Endometrial microvascular endothelial cells (primary cell): Measurements from ENCODE around the gene AREG. TPM values are rescaled to one million over a fixed set of nuclear protein-coding genes. Genes with fewer than 3 reads are reported as not detected.

ENCODE experiments used
- in situ Hi-C: cut with HindIII; loops from 2 replicates; pipeline ENCODE4 v1.10.0; 2017; ENCODE audit warnings: low sequenced_read_pairs, low pct_unique_long_range_greater_than_20kb; ENCODE audit errors: inconsistent ontology term
- total RNA-seq: library from RNA; depleted of rRNA; stranded (reverse); fragments of >200 nt; gene quantifications from one replicate; pipeline ENCODE4 v1.2.3, GENCODE V29; 2015; ENCODE audit errors: inconsistent ontology term

Gene AREG
- total RNA-seq, 1 donor from 2014 or later = 1.4 TPM

DNA sequence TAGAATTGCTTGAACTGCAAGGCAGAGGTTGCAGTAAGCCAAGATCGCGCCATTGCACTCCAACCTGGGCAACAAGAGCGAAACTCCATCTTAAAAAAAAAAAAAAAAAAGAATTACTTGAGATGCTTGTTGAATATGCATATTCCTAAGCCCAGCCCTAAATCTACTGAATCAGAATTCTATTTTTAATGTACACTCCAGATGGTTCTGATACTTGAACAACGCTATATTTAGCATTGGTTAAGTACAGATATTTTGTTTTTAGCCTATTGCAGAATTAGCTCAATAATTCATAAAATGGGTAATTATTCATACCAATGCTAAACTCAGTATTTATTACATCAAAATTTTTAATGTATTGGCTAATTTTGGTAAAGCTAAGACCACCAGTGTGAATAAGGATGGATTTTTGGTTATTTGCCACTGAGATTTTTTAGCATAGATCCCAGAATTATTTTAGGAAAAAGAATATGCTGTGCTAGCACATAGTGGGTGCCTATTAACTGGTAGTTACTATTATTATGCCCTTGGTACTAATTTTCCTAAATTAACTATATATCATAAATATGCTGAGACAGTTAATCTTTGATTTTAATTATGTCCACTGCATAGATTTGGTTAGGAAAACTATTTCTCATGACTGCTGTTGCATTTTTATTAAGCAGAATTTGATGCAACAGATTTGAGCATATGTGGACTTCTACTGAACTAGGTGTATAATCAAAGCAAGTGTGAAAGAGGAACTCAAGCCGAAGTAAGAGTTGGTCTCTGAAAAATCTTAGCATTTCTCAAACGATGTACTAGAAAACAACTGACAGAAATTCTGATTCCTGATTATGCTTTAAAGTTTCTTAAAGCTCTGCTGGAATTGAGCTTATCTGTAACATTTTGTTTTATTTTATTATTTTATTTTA lies 9.2 kb downstream of the AREG start:
- in situ Hi-C loops = no loop called here

DNA sequence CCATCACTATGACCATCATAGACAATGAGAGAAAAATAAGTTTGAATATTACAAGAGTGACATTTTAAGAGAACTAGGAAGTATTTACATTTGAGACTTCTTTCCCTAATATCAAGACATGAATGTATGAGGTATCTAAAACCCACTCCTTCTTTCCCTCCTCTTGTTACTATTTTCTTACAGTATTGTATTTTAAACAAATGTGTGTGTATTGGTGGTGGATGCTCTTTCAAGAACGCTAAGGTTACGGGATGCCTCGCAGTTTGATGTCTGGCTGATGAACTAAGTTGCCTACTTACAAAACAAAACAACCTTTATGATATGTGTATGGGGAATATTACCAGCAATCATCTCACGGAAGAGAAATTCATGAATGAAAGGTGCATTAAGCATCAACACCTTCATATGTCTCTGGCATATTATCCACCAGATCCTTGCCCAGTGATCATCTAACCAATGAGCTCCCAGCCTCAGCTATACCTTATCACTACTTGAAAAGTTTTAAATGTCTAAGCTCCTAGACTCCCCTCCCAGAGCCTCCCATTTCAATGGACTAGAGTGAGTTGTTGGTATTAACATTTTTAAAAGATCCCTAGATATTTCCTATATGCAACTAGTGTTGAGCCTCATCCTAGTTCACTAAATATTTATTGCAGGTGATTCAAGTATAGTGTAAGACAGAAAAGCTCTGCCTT lies 10.6 kb downstream of the AREG start:
- in situ Hi-C loops = no loop called here

DNA sequence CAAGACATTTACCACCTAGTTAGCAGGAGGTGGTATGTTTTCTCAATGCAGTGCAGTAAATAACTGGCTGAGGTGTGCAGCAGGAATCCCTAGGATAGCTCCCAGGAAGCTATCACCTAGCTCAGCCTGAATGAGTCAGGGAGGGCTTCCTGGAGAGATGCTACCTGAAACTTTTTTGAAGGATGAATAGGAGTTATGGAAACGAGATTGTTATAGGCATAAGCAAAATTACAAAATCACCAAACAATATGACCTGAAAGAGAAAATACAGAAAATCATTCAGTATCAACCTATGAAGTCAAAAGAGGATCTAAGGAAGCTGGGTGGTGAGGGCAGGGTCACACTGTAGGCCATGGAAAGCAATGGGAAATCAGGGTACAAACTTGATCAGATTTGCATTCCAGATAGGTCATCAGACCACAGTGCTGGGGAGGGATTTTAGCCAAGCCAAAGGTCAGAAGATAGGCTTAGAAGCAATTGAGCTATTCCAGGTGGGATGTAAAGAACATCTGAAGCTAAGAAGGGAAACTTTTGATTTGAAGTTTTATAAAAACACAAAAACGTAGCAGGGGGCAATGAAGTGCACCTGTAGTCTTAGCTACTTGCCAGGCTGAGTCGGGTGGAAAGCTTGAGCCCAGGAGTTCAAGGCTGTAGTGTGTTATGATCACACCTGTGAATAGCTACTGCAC lies 11.3 kb downstream of the AREG start:
- in situ Hi-C loops = no loop called here

DNA sequence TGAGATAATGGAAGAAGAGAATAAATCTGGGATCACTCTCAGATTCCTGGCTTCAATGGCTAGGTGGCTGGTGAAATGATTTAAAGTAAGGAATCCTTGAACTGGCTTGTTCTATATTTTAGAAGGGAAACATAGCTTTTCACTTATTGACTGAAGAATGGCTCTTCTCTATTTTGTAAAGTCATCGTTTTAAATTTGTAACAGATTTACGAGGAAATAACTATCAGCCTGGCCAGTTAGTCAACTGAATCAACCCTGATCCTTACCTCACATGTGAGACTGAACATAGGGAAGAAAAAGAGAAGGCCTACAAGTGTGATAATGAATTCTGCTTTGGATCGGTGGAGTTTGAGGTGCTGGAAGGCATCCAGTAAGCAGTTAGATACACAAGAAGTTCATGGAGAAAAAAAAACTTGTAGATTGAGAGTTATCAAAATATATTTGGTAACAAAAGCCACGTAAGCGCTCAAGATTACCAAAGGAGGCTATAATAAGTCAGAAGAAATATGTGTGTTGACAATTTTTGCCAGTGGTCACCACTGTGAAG lies 12.0 kb downstream of the AREG start:
- in situ Hi-C loops = no loop called here

DNA sequence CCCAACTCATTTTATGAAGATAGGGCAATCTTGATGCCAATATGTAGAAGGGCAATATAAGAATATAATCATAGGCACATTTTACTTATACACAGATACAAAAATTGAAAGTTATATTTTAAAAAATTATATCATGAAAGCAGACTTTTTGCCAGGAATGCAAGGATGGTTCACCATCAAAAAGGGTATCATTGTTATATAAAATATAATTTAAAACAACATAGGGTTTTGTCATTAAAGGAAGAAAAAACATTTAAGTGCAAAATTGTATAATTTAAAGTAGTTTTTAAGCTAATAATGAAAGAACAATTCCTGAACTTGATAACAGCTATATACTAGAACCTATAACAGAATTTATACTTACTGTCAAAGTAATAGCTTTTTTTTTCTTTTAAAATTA lies 15.9 kb downstream of the AREG start:
- in situ Hi-C loops = no loop called here

DNA sequence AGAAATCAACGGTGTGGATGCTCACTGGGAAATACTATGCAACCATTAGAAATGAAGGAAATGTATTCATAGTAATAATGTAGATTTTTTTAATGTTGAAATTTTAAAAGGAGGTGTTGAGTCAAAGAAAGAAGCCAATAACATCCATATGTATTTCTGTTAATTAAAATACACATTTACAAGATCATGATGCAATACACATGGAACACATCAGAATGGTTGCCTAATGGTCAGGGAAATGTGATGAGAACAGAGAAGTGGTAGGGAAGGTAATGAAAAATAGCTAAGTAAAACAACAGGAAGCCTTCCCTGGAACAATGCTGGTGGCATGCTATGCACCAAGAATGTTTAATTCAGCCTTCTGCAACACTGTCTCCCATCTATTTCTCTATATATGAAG lies 18.2 kb downstream of the AREG start:
- in situ Hi-C loops = no loop called here

DNA sequence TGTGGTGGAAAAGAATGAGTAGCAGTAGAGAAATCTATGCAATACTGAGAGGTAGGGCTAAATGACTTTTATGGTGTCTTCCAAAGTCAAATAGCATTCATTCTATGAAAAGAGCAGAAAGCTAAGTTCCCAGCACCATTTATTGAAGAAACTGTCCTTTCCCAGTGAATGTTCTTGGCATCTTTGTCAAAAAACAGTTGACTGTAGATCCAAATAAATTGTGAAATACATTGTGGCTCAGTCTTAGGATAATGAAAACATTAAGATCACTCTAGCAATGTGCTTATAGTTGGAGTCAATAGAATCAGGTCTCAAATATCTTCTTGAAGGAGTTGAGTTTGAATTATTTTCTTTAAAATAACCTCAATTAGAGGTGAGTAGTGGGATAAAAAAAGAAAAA lies 19.4 kb downstream of the AREG start:
- in situ Hi-C loops = no loop called here

DNA sequence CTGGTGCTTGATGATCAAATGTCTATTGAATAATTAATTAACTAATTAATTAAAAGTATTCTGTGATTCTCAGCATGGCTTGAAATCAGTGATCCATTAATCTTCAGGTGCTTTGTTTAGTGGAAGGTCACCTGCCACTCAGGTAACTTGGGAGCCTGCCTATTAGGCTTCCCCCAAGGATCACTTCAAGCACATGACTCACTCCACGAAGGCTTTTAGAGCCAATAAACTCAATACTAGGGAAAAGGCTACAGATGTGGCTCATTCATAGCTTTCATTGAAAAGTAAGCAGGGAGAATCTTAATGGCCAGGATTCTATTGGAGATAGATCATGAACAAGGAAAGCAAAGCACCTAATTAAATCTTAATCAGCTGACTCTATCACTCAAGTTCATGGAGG lies 21.3 kb downstream of the AREG start:
- in situ Hi-C loops = no loop called here

DNA sequence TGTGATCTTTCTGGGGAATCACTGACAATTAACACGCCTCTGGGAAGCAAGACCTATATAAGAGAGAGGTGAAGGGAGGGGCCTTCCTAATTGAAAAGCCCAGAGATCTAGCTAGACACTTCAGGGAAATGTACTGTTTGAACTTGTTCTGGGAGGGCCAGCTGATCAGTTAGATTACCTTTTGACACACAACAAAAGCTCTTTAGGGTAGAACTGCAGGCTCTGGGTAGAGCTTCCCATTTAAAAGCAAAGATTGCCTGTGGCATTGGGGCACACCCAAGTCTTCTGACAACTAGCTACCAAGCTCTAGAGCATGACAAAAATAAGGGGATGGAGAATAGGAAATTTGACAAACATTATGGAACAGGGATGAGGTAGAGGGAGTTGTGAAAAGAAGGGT lies 26.3 kb downstream of the AREG start:
- in situ Hi-C loops = no loop called here

DNA sequence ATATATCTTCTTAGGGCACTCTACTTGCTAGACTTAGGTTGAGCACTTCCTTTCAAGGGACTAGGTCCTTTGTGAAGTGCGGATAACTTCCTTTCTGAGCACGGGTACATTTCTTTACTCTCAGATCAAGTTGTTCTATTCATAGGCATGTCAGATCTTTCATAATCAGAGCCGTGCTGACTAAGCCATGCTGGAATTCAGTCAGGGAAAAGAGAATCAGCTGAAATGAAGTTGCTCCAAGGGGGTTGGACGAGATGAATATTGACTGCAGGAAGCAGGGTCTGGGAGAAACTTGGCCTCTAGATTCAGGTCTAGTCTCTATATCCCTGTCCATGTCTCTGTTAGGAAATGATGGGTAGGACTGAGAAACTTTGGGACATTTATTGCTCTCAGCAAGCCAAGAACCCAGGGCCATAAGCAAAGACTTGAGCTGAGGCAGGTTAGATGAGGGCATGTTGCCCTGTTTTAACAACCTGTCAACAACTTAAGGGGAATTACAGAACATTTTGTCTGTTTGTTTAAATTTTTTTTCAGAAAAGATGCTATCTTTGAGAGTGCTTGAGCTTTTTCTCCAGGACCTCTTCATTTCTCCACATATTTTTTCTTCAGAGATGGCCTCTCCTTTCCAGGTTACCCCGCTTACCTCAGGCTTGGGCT lies 28.3 kb downstream of the AREG start:
- in situ Hi-C loops = no loop called here

DNA sequence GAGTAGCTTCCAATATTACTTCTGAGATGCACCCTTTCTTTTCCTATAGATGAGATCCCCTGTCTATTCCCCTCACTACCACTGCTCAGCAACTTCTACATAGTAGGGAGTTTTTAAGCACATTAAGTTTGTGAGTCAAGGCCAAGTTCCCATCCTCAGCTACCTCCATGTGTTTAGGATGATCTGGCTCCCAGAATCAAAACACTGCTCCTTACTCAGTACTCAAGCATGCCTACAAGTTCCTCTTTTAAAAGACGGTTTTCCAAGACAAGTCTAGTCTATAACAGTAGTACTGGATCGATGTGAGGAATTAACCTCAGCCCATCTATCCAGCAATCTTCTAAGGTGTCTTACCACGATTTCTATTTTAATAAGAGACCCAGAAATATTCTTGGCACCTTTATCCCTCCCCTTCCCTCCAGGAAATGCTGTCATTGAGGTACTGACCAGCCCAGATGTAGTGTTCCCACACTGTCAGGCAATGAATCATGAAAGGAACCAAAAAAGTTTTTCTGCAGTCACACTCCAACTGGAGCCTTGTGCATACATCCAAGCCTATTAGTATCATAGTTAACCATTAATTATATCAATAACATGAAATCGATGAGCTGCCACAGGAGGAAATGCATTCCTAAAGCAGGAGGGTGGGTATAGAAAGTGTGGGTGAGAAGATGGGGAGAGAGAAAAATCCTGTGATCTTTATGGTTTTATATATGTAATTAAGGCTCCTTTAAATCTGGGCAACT lies 29.6 kb downstream of the AREG start:
- in situ Hi-C loops = no loop called here

DNA sequence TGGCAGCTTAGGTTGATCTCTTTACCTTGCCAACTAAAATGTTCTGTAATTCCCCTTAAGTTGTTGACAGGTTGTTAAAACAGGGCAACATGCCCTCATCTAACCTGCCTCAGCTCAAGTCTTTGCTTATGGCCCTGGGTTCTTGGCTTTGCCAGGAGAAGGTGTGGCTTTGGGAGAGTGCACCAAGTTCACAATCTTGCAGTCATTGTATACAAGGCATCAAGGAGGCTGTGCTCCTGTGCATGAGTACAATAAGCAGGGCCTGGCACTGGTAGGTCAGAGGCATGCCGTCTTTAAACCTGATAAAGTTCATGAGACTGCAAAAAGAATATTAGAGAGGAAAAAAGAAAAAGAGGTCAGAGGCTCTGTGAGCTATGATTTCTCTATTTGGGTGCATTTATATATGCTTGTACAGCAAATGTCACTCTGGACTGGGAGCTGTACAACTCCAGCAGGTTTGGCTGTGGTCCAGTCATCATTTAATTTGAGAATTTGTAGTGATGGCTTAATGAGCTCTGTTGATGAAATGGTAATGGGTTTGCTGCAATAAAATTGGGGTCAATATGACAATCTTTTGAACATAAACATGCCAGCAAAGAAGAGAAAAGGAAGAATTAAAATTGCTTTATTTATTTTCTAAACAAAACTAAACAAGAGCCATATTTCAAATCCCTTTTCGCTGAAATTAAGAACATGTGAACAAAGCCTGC lies 30.3 kb downstream of the AREG start:
- in situ Hi-C loops = no loop called here

DNA sequence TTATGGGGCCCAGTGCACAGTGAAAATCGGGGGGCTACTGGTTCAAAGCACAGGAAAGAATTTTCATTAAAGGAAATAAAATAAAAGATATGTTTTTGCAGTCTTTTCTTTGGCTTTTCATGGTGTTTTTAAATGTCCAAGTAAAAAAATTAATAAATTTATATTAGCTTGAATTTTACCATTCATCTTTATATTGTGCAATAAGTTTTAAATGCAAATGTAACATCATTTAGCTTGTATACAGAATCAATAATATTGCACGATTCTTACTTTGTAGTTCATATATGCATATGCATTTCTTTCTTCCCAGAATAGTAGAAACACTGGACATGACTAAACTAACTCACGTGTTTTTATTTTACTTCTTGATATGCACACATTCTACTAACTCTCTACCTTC lies 31.0 kb downstream of the AREG start:
- in situ Hi-C loops = no loop called here

DNA sequence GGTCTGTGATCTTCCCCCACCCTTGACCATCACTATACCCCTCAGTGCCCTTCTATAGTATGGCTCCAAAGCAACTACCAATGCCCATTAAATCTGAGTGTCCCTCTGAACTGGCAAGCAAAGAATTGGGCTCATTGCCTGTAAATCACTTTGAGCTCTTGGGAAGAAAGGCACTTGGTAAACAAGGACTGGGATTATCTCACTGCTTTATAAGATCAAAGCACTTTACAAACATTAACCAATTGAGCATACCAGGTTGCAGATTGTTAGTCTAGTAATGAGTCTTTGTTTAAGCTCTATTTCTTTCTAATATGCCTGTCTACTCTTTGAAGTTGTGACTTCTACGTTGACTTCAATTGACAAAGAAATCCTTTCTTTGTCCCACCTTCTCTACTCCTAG lies 34.1 kb downstream of the AREG start:
- in situ Hi-C loops = no loop called here

DNA sequence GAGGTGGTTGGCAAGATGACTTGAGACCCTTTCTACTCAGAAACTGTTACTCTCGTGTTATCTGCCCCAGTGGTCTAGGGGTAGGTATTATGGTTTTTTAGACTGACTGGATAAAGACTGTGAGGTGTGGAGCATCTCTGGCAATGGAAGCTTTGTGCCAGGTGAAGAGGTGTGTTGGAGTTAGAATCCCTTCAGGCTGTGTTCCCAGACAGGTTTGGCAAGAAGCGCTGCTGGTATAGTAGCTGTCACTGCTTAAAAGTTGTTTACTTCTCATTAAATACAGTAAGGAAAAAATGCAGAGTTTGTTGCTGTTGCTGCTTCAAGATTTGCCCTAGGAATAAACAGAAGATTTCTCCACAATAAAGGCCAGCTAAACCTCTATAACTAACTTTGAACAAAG lies 35.3 kb downstream of the AREG start:
- in situ Hi-C loops = no loop called here

DNA sequence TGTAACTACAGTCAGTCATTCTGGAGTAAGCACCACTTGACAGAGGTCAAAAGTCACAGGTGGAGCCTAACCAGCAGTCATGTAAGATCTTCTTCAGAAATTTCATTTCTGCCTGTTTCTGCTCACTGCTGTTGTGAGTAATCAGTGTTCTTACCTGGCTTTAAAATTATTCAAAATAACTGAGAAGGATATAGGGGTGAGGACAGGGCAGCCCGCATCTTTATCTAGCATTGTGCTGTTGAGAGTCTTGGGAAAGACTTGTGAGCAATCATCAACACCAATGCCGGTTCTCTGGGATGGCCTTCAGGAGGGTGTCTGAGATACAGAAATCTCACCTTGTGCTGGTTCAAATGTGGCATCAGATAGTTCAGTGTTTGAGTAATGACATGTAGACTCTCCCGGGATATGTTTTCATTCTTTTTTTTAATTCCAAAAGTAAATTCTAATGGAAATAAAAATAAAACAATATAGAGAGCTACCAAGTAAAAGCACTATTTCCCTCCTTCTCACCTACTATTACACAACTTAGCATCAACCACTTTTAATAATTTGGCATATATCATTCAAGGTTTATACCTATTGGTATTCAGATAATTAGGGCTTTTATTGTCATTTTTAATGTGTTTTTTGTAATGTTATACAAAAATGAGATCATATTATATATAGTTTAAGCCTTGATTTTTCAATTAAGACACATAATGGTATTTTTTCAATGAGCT lies 37.1 kb downstream of the AREG start:
- in situ Hi-C loops = no loop called here

DNA sequence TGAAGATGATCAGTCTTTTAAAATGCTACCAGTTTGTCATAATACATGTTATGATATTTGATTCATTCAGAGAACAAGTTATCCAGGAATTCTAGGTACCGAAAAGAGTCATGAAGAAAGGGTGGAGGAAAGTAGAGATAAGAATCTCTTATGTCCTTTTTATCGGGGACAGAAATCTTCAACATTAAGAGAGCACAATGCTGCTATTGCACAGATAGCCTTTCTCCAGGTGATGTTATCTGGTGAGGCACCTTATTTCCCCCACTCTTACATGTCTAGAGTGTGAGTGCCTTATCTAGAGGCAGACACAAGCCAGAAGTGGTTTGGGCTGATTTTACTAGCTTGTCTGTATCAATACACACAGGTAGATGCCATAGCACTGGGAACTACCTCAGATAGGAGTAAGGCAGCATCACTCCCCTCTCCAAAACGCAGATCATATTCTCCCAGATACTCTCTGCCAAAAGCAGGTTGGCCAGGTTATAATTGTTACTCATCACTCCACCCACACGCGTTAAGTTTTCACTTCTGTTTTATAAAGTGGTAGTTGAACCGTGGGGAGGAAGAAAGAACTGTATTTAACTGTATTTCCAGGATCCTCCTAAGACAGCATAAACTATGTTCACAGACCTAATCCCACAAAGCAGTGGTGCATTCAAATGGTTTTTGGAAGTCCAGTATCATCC lies 38.4 kb downstream of the AREG start:
- in situ Hi-C loops = no loop called here
